SH-SY5Y (cell line): ENCODE results near the gene STXBP4.

ENCODE experiments used
- GATA2 ChIP-seq: IDR thresholded peaks from 2 replicates; pipeline ENCODE4 v1.6.1; 2011; ENCODE audit warnings: mild to moderate bottlenecking, low read depth, low read length
- GATA3 ChIP-seq: IDR thresholded peaks from 2 replicates; pipeline ENCODE4 v1.6.1; 2011; ENCODE audit warnings: low read depth, mild to moderate bottlenecking, low read length, moderate library complexity

DNA sequence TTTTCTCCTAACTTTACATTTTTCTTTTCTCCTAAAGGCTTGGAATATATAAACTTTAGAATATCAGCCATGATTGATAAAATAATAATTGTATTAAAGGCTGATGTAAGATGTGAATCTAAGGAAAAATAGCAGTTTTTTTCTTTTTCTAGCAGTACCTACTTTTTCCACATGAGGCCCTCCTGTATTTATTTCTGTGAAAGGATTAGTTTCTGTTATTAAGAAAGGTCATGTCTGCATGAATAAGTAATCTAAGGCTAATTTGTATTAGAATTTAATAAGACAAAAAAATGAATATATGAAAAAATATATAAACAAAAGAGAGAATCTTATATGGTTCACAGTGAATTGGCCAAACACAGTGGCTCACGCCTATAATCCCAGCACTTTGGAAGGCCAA is 85.3 kb downstream of the STXBP4 start:
- TF ChIP-seq GATA3 (no peak), GATA2 (no peak)
